ENCODE measurements around the gene PHF3.

- TF ChIP-seq MAZ (IDR thresholded peaks at IDR 0.05; ENCODE audit: borderline replicate concordance, low read depth, low read length): no peak
- peak; percentile 42; the same call in 2 of the 3 replicates for TF ChIP-seq CTCF (IDR thresholded peaks at IDR 0.05)
- TF ChIP-seq BHLHE40 (IDR thresholded peaks at IDR 0.05; ENCODE audit: low read depth, low read length): no peak
- peak; percentile 56 to 73 for TF ChIP-seq RAD21 (conservative IDR thresholded peaks at IDR 0.05 in 1 of 2, IDR thresholded peaks at IDR 0.05 in 1 of 2)
Measured at GRCh38 chr6:63764318-63764916, 128.8 kb downstream of the PHF3 start.
